Epithelial cell of prostate (primary cell): ENCODE measurements around the gene TPM1.

Experiments used
- DNase-seq: peaks from one replicate; pipeline ENCODE4 v3.0.0-alpha.2; 2011; ENCODE audit warnings: low read depth, low spot score
- H3K27ac ChIP-seq: fragments of 450-650 bp; 2 replicates; pipeline ENCODE4 v1.5.1; 2017; ENCODE audit warnings: mild to moderate bottlenecking

The TPM1 gene

GRCh38 chr15:63039811-63040210, 2.7 kb upstream of the TPM1 start:
- no peak for DNase-seq
- peak overlapping the region; percentile 82 for H3K27ac ChIP-seq

- H3K27ac ChIP-seq, result peak overlapping the region; percentile 24
- no peak for DNase-seq
Measured at GRCh38 chr15:63040509-63040908, 2.0 kb upstream of the TPM1 start.

GRCh38 chr15:63040954-63041353, 1.6 kb upstream of the TPM1 start:
- peak overlapping the region; percentile 24 for H3K27ac ChIP-seq
- DNase-seq, result no peak

GRCh38 chr15:63041402-63041973, 1.1 kb upstream of the TPM1 start:
- H3K27ac ChIP-seq, result no peak overlapping the region
- no peak for DNase-seq

DNA sequence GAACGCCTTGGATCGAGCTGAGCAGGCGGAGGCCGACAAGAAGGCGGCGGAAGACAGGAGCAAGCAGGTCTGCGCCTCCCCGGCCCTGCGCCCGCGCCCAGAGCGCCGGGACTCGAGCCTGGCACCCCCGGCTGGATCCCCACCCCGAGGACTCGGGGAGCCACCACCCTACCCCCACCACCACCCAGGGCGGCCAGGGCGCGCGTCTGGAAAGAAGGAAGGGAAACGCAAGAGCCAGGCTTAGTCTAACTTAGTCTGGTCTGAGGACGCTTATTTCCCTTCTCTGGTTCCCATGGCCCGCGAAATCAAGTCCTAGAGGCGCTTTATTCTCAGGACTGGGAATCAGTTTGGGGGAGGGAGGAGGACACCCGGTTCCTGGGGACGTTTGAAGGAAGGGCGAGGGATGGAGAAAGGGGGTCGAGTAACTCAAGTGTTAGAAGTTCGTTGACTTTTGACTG, 359 bp downstream of the TPM1 start:
- DNase-seq, result no peak
- peak overlapping the region; percentile 45 for H3K27ac ChIP-seq

GRCh38 chr15:63043335-63044076, 959 bp downstream of the TPM1 start:
- DNase-seq, result no peak
- H3K27ac ChIP-seq, result peak overlapping the region; percentile 45

DNA sequence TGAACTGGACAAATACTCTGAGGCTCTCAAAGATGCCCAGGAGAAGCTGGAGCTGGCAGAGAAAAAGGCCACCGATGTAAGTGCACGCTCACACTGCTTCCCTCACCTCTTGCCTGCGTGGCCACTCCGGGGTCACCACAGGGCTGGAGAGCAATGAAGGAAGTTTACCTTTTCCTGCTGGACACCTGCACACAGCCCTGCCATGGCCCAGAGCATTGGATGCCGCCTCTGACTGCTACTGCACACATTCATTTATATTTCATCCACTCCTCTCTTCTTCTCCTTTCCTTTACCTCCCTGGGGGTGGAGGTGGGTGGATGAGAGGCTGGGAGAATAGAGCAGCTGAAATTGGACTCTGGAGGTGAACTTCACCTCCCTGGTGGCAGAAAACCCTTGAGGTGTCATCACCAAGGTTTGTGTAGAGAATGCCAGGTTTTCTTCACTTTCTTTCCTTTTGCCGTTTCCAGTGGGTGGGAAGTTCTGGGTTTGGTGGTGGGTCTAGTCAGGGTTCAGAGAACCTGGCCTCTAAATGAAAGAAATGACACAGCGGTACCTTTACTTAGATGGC, 1.6 kb downstream of the TPM1 start:
- no peak for DNase-seq
- peak overlapping the region; percentile 45 for H3K27ac ChIP-seq

- H3K27ac ChIP-seq, result no peak overlapping the region
- DNase-seq, result no peak
Measured at GRCh38 chr15:63044645-63045464, 2.3 kb downstream of the TPM1 start.

- H3K27ac ChIP-seq, result no peak overlapping the region
- DNase-seq, result no peak
Measured at GRCh38 chr15:63045465-63045840, 2.9 kb downstream of the TPM1 start.

DNA sequence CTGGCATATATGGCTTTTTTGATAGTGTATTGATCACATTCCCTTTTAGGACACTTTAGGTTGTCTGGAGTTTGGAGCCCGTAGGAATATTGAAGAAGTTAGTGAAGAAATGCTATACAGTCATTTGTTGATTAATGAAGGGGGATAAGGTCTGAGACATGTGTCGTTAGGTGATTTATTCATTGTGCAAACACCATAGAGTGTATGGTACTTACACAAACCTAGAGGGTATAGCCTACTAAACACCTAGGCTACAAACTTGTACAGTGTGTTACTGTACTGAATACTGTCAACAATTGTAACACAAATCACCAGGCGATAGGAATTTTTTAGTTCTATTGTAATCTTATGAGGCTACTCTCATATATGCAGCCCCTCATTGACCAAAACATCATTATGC, 3.3 kb downstream of the TPM1 start:
- no peak overlapping the region for H3K27ac ChIP-seq
- DNase-seq, result no peak

GRCh38 chr15:63046917-63047760, 4.6 kb downstream of the TPM1 start:
- DNase-seq, result no peak
- H3K27ac ChIP-seq, result peak overlapping the region; percentile 78

GRCh38 chr15:63047792-63048114, 5.2 kb downstream of the TPM1 start:
- DNase-seq, result no peak
- peak overlapping the region; percentile 78 for H3K27ac ChIP-seq

DNA sequence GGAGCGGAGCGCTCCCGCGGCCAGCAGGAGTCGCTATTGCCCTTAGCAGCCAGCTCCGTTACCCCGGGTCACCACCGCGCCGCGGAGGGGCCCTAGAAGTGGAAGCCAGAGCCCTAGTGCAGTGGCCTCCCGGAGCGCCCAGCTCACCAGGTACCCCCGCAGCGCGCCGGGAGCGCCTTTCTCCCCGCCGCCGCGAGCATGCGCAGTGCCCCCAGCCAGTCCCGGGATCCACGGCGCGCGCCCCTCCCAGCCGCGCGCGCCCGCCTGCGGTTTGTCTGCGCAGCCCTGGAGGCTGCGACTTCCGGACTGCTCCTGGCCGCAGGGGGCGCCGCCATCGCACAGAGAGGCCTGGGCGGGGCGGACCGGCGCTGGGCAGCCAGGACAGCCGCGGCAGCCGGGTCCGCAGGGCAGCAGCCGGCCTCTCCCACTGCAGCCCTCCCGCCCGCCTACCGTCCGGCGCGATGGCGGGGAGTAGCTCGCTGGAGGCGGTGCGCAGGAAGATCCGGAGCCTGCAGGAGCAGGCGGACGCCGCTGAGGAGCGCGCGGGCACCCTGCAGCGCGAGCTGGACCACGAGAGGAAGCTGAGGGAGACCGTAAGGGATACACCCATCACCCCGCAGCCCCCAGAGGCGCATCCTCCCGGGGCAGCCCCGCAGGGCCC, 5.7 kb downstream of the TPM1 start:
- no peak for DNase-seq
- peak overlapping the region; percentile 78 for H3K27ac ChIP-seq

DNA sequence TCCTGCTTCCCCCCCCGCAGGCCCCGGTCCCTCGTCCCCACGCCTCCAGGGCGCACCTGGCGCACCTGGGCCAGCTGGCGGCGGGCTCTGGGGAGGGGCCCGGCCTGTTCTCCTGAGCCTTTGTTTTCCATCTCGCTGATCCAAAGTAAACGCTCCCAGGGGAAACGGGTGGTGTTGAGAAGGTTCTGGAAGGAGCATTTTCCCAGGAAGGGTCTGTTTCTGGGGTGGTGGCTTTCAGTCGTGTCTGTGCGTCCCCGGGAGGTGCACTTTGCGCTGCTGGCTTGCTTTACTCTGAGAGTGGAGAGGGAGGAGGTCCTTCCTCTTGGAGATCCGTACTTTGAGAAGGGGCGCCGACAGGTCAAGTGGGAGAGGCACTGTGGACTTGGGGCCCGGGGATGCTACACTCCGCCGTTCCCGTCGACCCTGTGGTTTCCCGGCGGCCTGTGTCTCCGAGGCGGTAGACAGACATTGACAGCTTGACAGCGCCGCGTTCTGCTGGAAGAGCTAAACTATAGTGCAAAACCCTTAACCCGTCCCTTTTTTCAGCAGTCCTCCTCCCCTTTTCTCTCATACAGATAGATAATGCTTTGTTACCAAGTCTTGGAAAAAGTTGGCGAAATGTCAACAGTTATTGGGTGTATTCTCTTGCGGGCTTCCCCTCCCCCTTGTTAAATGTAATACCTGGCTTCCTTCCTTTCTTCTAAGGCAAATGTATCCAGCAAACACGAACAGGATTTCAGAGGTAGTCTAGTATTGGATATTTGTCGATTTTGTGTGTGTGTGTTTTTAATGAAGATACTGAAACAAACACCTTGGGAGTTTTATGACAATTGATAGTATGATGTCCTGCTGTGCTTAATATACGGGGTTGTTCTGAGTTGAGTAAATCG, 6.5 kb downstream of the TPM1 start:
- H3K27ac ChIP-seq, result peak overlapping the region; percentile 78
- DNase-seq, result no peak

GRCh38 chr15:63049783-63050371, 7.3 kb downstream of the TPM1 start:
- DNase-seq, result no peak
- peak overlapping the region; percentile 78 for H3K27ac ChIP-seq

DNA sequence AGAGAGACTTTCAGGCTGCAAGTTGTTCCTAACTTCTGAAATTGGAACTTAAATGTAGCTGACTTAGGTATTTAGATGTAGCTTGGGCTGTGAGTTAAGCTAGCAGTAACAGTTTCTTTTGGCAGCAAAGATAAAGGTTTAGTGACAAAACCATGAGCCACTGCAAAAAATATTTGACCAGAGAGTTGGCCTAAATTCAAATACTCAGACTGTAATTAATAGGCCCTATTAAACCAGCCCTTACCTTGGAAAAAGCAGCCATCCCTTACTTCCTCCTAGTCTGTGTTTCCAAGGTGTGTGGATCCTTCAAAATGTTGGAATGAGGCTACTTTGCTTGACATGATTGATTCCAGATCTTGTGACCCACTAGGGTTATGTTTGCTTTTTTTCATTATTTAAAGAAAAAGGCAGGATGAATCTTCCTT, 8.2 kb downstream of the TPM1 start:
- DNase-seq, result no peak
- H3K27ac ChIP-seq, result peak overlapping the region; percentile 78

- DNase-seq, result no peak
- H3K27ac ChIP-seq, result peak overlapping the region; percentile 78
Measured at GRCh38 chr15:63051156-63052066, 8.9 kb downstream of the TPM1 start.
